CD4-positive, alpha-beta T cell (primary cell): ENCODE data around the gene ADIPOR2. TPM values are rescaled to one million over a fixed set of nuclear protein-coding genes. Genes with fewer than 3 reads are reported as not detected.
"Not testable (repeated sequence)": the region's sequence is repeated elsewhere in the genome, so short reads cannot be mapped to it uniquely, and the experiment has no call there.

Experiments used
- ATAC-seq: fragments of 200-7000 bp; cut with Tn5 transposase; one replicate; pipeline ENCODE4 v1.10.0; 2022; ENCODE audit warnings: mild to moderate bottlenecking; ENCODE audit not compliant: poor library complexity
- CTCF ChIA-PET: fragments of 350-600 bp; sonication (Branson Sonifier 250); formaldehyde crosslinking; loops from one replicate; lab custom pipeline; 2021; ENCODE audit warnings: antibody characterized with exemption, inconsistent platforms; lab: Charles Lee
- POLR2A ChIA-PET: fragments of 350-600 bp; sonication (Branson Sonifier 250); formaldehyde crosslinking; loops from one replicate; lab custom pipeline; 2021; ENCODE audit warnings: antibody characterized with exemption, inconsistent platforms; lab: Charles Lee
- DNase-seq, 14 experiments: peaks; one replicate each; pipeline ENCODE4 v3.0.0-alpha.2; 2013 to 2020; ENCODE audit warnings: mixed read lengths in 2 of 14
- H3K27ac ChIP-seq, 2 donors: one replicate each; pipeline versions ENCODE4 v1.5.1 to v1.7.0; 2013; ENCODE audit warnings: low read length in 2 of 2, low read depth in 1 of 2, mild to moderate bottlenecking in 1 of 2
- H3K27me3 ChIP-seq, 2 experiments: 1 replicate in 1 of 2; 2 replicates in 1 of 2; pipeline versions ENCODE4 v1.6.1 to v1.7.0; 2013; ENCODE audit warnings: low read length in 2 of 2, control low read depth in 1 of 2, mild to moderate bottlenecking in 1 of 2, moderate library complexity in 1 of 2; ENCODE audit not compliant: insufficient read depth in 2 of 2, control insufficient read depth in 1 of 2
- H3K36me3 ChIP-seq: one replicate; pipeline ENCODE4 v1.6.1; 2013; ENCODE audit warnings: low read length, control low read depth; ENCODE audit not compliant: insufficient read depth
- H3K4me1 ChIP-seq: one replicate; pipeline ENCODE4 v1.6.1; 2013; ENCODE audit warnings: low read length, control low read depth; ENCODE audit not compliant: insufficient read depth
- H3K4me3 ChIP-seq: one replicate; pipeline ENCODE4 v1.5.1; 2013; ENCODE audit warnings: mild to moderate bottlenecking, low read length, moderate library complexity
- H3K9me3 ChIP-seq, 2 experiments: 1 replicate in 1 of 2; 2 replicates in 1 of 2; pipeline versions ENCODE4 v1.6.1 to v1.7.0; 2013; ENCODE audit warnings: low read length in 2 of 2, mild to moderate bottlenecking in 2 of 2, control low read depth in 1 of 2, moderate library complexity in 1 of 2; ENCODE audit not compliant: control insufficient read depth in 1 of 2, insufficient read depth in 1 of 2
- H3K27ac Mint-ChIP-seq: one replicate; pipeline ENCODE4 v1.8.0; 2020; ENCODE audit warnings: mixed read lengths
- H3K27me3 Mint-ChIP-seq: one replicate; pipeline ENCODE4 v1.8.0; 2021; ENCODE audit warnings: mixed read lengths
- H3K36me3 Mint-ChIP-seq: one replicate; pipeline ENCODE4 v1.8.0; 2021; ENCODE audit warnings: low read depth, mixed read lengths
- H3K4me1 Mint-ChIP-seq: one replicate; pipeline ENCODE4 v1.8.0; 2021; ENCODE audit warnings: low read depth, mixed read lengths
- H3K4me3 Mint-ChIP-seq: one replicate; pipeline ENCODE4 v1.8.0; 2020; ENCODE audit warnings: mild to moderate bottlenecking, mixed read lengths
- H3K9me3 Mint-ChIP-seq: one replicate; pipeline ENCODE4 v1.8.0; 2020; ENCODE audit warnings: mixed read lengths
- CTCF ChIP-seq: fragments of 200-600 bp; IDR thresholded peaks from one replicate; pipeline ENCODE4 v1.8.0; 2022; ENCODE audit warnings: antibody characterized with exemption, mild to moderate bottlenecking
- intact Hi-C, 2 experiments: fragments of 100-400 bp; cut with DNase I in 1 of 2; cut with micrococcal nuclease in 1 of 2; formaldehyde crosslinking; loops; one replicate each; pipeline versions ENCODE4 v1.15.1 to v1.9.0; 2023 to 2025; cut with DNase I, micrococcal nuclease
- total RNA-seq, 174 experiments: library from RNA in 2 of 174; stranded (reverse) in 2 of 174; gene quantifications; one replicate each; pipeline ENCODE4 v1.2.3 and lab custom pipeline; 2021 to 2026

ADIPOR2 gene
- total RNA-seq, 2 experiments from 2014 or later = 12.5 to 12.6 TPM

GRCh38 chr12:1726753-1727152, 35.9 kb downstream of the ADIPOR2 start:
- TF ChIP-seq CTCF = no peak
- H3K27me3 Mint-ChIP-seq = no peaks in the 10 kb centered on the region
- Histone ChIP-seq H3K4me3 (no peak overlapping the region), H3K27me3 (no peaks in the 10 kb centered on the region), H3K27ac (no peak overlapping the region), H3K4me1 (peaks cover 2% of the 10 kb centered on the region), H3K9me3 (no peaks in the 10 kb centered on the region), H3K36me3 (peaks cover 9% of the 10 kb centered on the region)
- H3K4me3 Mint-ChIP-seq = no peak overlapping the region
- intact Hi-C loops = no loop called here
- no peak for DNase-seq
- no peak overlapping the region for H3K27ac Mint-ChIP-seq
- ChIA-PET POLR2A (interaction anchor here (0.6 kb wide), 1 partner anchor 62 kb away, joined by 3 read pairs; no protein-coding TSS in a partner anchor), CTCF (no interaction called here)
- peaks cover 38% of the 10 kb centered on the region for H3K4me1 Mint-ChIP-seq
- H3K9me3 Mint-ChIP-seq = no peaks in the 10 kb centered on the region
- no peak for ATAC-seq
- H3K36me3 Mint-ChIP-seq = peaks cover 36% of the 10 kb centered on the region

GRCh38 chr12:1728824-1729223, 38.0 kb downstream of the ADIPOR2 start:
- Mint-ChIP-seq H3K4me3 (no peak overlapping the region), H3K4me1 (peaks cover 42% of the 10 kb centered on the region), H3K36me3 (peaks cover 36% of the 10 kb centered on the region), H3K9me3 (no peaks in the 10 kb centered on the region), H3K27me3 (no peaks in the 10 kb centered on the region), H3K27ac (no peak overlapping the region)
- no peak for TF ChIP-seq CTCF
- ChIA-PET CTCF (no interaction called here), POLR2A (no interaction called here)
- Histone ChIP-seq H3K36me3 (peaks cover 9% of the 10 kb centered on the region), H3K4me3 (no peak overlapping the region), H3K27ac (no peak overlapping the region), H3K4me1 (peaks cover 3% of the 10 kb centered on the region), H3K9me3 (no peaks in the 10 kb centered on the region), H3K27me3 (no peaks in the 10 kb centered on the region)
- intact Hi-C loops = no loop called here
- DNase-seq (no peak), ATAC-seq (no peak)

- ATAC-seq = no peak
- ChIA-PET POLR2A (interaction anchor here (0.6 kb wide), 1 partner anchor 39 kb away, joined by 5 read pairs; no protein-coding TSS in a partner anchor), CTCF (no interaction called here)
- H3K27me3 Mint-ChIP-seq = no peaks in the 10 kb centered on the region
- Histone ChIP-seq H3K36me3 (peaks cover 3% of the 10 kb centered on the region), H3K4me1 (peaks cover 3% of the 10 kb centered on the region), H3K9me3 (no peaks in the 10 kb centered on the region), H3K27ac (no peak overlapping the region), H3K4me3 (no peak overlapping the region), H3K27me3 (no peaks in the 10 kb centered on the region)
- peaks cover 23% of the 10 kb centered on the region for H3K36me3 Mint-ChIP-seq
- no peak overlapping the region for H3K27ac Mint-ChIP-seq
- no peak for TF ChIP-seq CTCF
- no peak overlapping the region for H3K4me3 Mint-ChIP-seq
- intact Hi-C loops = no loop called here
- H3K4me1 Mint-ChIP-seq = peaks cover 36% of the 10 kb centered on the region
- H3K9me3 Mint-ChIP-seq = no peaks in the 10 kb centered on the region
- DNase-seq = no peak
Measured at GRCh38 chr12:1731019-1731687, 40.3 kb downstream of the ADIPOR2 start.

- H3K4me3 ChIP-seq, H3K4me1 ChIP-seq, H3K36me3 ChIP-seq, intact Hi-C loops, H3K27ac Mint-ChIP-seq, H3K27me3 Mint-ChIP-seq, DNase-seq, H3K9me3 ChIP-seq, H3K9me3 Mint-ChIP-seq, H3K27ac ChIP-seq, ATAC-seq, CTCF ChIA-PET, H3K27me3 ChIP-seq, H3K4me3 Mint-ChIP-seq: not testable (repeated sequence)
- Mint-ChIP-seq H3K4me1 (peaks cover 33% of the 10 kb centered on the region), H3K36me3 (peaks cover 21% of the 10 kb centered on the region)
- POLR2A ChIA-PET = interaction anchor here (0.6 kb wide), 1 partner anchor 39 kb away, joined by 5 read pairs; no protein-coding TSS in a partner anchor
Measured at GRCh38 chr12:1731688-1732078, 40.8 kb downstream of the ADIPOR2 start.
